Measurements from ENCODE around the gene NPFFR2. TPM values are rescaled to one million over a fixed set of nuclear protein-coding genes. Genes with fewer than 3 reads are reported as not detected.

NPFFR2 gene
- total RNA-seq, 1 donor from 2014 or later = not detected

DNA sequence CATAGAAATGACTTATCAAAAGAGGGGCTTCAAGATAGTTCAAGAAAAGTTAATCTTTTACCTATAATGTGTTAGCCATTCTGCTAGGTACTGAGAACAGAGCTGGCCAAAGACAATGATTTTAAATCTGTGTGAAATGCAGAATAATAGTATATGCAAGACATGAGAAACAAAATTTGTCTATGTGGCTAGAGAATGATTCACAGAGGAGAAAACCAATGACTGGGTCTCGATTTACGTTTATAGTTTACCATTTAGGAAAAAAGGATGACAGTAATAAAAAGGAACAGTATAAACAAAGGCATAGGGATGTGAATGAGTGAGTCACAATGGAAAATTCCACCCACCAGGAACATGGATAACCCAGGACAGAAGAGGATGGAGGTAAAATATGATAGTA, 31.9 kb downstream of the NPFFR2 start:
- Mint-ChIP-seq H3K4me3 (ENCODE audit: unreplicated experiment) (no peak overlapping the region), H3K27ac (ENCODE audit: unreplicated experiment) (no peak overlapping the region)

DNA sequence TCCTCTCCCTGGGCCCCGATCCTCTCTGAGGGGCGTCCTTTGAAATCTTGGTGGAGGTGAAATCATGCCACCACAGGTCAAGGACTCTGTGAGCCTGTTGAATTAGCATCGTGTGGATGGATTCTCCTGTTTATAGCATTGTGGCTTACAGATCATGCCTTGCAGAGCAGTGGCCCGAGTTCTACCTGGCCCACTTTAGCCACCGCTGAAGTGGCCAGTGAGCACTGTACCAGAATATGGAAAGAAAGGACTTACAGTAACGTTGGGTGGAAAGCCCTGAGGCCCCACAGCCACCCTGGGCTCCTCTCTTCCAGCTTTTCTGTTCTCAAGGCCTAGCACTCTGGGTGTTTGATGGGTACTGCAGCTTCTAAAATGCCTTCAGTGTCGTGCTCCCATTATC, 35.3 kb downstream of the NPFFR2 start:
- Mint-ChIP-seq H3K4me1 (ENCODE audit: unreplicated experiment) (no peaks in the 10 kb centered on the region), H3K4me3 (ENCODE audit: unreplicated experiment) (no peak overlapping the region), H3K27ac (ENCODE audit: unreplicated experiment) (no peak overlapping the region), H3K27me3 (ENCODE audit: unreplicated experiment) (peaks cover under 1% of the 10 kb centered on the region), H3K36me3 (ENCODE audit: unreplicated experiment) (no peaks in the 10 kb centered on the region), H3K9me3 (ENCODE audit: unreplicated experiment) (no peaks in the 10 kb centered on the region)
- TF ChIP-seq, protein P1, sequence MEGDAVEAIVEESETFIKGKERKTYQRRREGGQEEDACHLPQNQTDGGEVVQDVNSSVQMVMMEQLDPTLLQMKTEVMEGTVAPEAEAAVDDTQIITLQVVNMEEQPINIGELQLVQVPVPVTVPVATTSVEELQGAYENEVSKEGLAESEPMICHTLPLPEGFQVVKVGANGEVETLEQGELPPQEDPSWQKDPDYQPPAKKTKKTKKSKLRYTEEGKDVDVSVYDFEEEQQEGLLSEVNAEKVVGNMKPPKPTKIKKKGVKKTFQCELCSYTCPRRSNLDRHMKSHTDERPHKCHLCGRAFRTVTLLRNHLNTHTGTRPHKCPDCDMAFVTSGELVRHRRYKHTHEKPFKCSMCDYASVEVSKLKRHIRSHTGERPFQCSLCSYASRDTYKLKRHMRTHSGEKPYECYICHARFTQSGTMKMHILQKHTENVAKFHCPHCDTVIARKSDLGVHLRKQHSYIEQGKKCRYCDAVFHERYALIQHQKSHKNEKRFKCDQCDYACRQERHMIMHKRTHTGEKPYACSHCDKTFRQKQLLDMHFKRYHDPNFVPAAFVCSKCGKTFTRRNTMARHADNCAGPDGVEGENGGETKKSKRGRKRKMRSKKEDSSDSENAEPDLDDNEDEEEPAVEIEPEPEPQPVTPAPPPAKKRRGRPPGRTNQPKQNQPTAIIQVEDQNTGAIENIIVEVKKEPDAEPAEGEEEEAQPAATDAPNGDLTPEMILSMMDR (IDR thresholded peaks at IDR 0.05) = no peak
- DNase-seq (ENCODE audit: extremely low spot score, unreplicated experiment) = no peak

More for the DNA sequence above, 31.9 kb downstream of the NPFFR2 start:
- H3K36me3 Mint-ChIP-seq (ENCODE audit: unreplicated experiment) = no peaks in the 10 kb centered on the region
- H3K9me3 Mint-ChIP-seq (ENCODE audit: unreplicated experiment) = no peaks in the 10 kb centered on the region
- no peaks in the 10 kb centered on the region for H3K27me3 Mint-ChIP-seq (ENCODE audit: unreplicated experiment)
- no peak for DNase-seq (ENCODE audit: extremely low spot score, unreplicated experiment)
- H3K4me1 Mint-ChIP-seq (ENCODE audit: unreplicated experiment) = no peaks in the 10 kb centered on the region
- TF ChIP-seq, protein P1 (IDR thresholded peaks at IDR 0.05) = no peak

DNA sequence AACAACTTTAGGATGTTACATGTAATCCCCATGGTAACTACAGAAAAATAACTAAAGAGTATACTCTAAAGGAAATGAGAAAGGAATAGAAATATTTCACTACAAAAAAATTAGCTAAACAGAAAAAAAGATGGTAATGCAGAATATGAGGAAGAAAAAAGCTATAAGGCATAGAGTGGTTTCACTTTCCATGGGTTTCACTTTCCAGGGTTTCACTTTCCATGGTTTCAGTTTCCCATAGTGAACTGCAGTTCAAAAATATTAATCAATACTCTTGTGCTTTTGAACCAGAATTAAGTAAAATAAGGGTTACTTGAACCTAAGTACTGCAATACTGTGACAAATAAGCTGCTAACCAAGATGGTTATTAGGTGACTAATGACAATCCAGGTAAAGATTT, 42.0 kb downstream of the NPFFR2 start:
- Mint-ChIP-seq H3K4me3 (ENCODE audit: unreplicated experiment) (no peak overlapping the region), H3K36me3 (ENCODE audit: unreplicated experiment) (no peaks in the 10 kb centered on the region), H3K27me3 (ENCODE audit: unreplicated experiment) (peaks cover 13% of the 10 kb centered on the region), H3K4me1 (ENCODE audit: unreplicated experiment) (no peaks in the 10 kb centered on the region), H3K27ac (ENCODE audit: unreplicated experiment) (no peak overlapping the region), H3K9me3 (ENCODE audit: unreplicated experiment) (no peaks in the 10 kb centered on the region)
- no peak for DNase-seq (ENCODE audit: extremely low spot score, unreplicated experiment)
- TF ChIP-seq, protein P1 (IDR thresholded peaks at IDR 0.05) = no peak

DNA sequence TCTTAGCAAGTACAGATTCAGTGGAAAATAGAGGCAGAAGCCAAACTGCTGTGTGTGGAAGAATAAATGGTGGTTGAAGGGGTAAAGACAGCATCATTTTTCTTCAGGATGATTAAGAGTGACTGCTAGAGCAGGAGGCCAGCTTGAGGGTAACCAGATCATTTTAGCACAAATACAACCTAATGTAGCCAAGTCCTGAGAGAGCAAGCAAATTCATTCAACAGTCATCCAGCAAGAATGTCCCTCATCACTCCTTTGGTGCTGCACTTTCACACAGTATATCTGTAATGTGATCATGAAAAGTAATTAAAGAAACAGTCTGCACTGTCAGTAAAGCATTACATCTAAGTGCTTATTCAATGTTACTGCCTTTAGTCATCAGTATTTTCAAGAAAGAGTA, 44.8 kb downstream of the NPFFR2 start:
- H3K9me3 Mint-ChIP-seq (ENCODE audit: unreplicated experiment) = no peaks in the 10 kb centered on the region
- no peak for DNase-seq (ENCODE audit: extremely low spot score, unreplicated experiment)
- no peaks in the 10 kb centered on the region for H3K36me3 Mint-ChIP-seq (ENCODE audit: unreplicated experiment)
- TF ChIP-seq, protein P1 (IDR thresholded peaks at IDR 0.05) = no peak
- no peak overlapping the region for H3K4me3 Mint-ChIP-seq (ENCODE audit: unreplicated experiment)
- no peaks in the 10 kb centered on the region for H3K4me1 Mint-ChIP-seq (ENCODE audit: unreplicated experiment)
- no peak overlapping the region for H3K27ac Mint-ChIP-seq (ENCODE audit: unreplicated experiment)
- peaks cover 13% of the 10 kb centered on the region for H3K27me3 Mint-ChIP-seq (ENCODE audit: unreplicated experiment)

DNA sequence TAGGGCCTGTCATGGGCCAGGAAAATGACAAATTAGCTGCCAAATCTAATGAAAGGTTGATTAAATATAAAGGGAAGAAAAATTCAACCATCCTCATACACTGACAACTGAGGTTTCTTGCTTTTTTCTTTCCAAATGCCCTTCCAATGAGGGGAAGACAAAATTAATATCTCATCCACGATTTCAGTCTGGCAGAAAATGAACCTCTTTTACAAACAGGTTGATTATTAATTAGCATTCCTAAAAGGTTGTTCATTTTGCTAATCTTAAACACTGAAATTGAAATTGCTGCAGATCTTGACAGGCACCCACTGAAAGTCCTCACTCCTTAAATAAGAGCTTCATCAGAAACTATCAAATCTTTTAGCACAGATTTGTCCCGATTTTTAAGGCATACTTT, 45.5 kb downstream of the NPFFR2 start:
- H3K36me3 Mint-ChIP-seq (ENCODE audit: unreplicated experiment) = no peaks in the 10 kb centered on the region
- no peak overlapping the region for H3K4me3 Mint-ChIP-seq (ENCODE audit: unreplicated experiment)
- DNase-seq (ENCODE audit: extremely low spot score, unreplicated experiment) = no peak
- H3K4me1 Mint-ChIP-seq (ENCODE audit: unreplicated experiment) = no peaks in the 10 kb centered on the region
- TF ChIP-seq, protein P1 (IDR thresholded peaks at IDR 0.05) = no peak
- H3K27ac Mint-ChIP-seq (ENCODE audit: unreplicated experiment) = no peak overlapping the region
- H3K9me3 Mint-ChIP-seq (ENCODE audit: unreplicated experiment) = no peaks in the 10 kb centered on the region
- peaks cover 11% of the 10 kb centered on the region for H3K27me3 Mint-ChIP-seq (ENCODE audit: unreplicated experiment)
